Hepatocyte (in vitro differentiated cells): ENCODE data around the gene KIN. TPM values are rescaled to one million over a fixed set of nuclear protein-coding genes. Genes with fewer than 3 reads are reported as not detected.

ENCODE experiments used
- DNase-seq: peaks from one replicate; pipeline ENCODE4 v3.0.0-alpha.2; 2016; ENCODE audit warnings: low spot score
- H2AFZ ChIP-seq: fragments of 200-600 bp; sonication (generic); 2 replicates; pipeline ENCODE4 v1.6.0; 2016; ENCODE audit warnings: antibody characterized with exemption, mild to moderate bottlenecking
- H3K27ac ChIP-seq: fragments of 200-600 bp; sonication (generic); 2 replicates; pipeline ENCODE4 v1.5.1; 2016; ENCODE audit warnings: mild to moderate bottlenecking
- H3K27me3 ChIP-seq: fragments of 200-600 bp; sonication (generic); 2 replicates; pipeline ENCODE4 v1.6.1; 2016
- H3K36me3 ChIP-seq: fragments of 200-600 bp; sonication (generic); replicated peaks from 2 replicates; pipeline ENCODE4 v1.5.1; 2016; ENCODE audit warnings: low read depth; ENCODE audit not compliant: insufficient read depth
- H3K4me1 ChIP-seq: fragments of 200-600 bp; sonication (generic); 2 replicates; pipeline ENCODE4 v1.5.1; 2016; ENCODE audit warnings: mild to moderate bottlenecking, moderate library complexity; ENCODE audit not compliant: insufficient read depth
- H3K4me2 ChIP-seq: fragments of 200-600 bp; sonication (generic); 2 replicates; pipeline ENCODE4 v1.6.0; 2016
- H3K4me3 ChIP-seq: fragments of 200-600 bp; sonication (generic); 2 replicates; pipeline ENCODE4 v1.5.1; 2016; ENCODE audit warnings: mild to moderate bottlenecking
- H3K79me2 ChIP-seq: fragments of 200-600 bp; sonication (generic); 2 replicates; pipeline ENCODE4 v1.6.0; 2017; ENCODE audit warnings: mild to moderate bottlenecking
- H3K9me2 ChIP-seq: fragments of 200-600 bp; sonication (generic); replicated peaks from 2 replicates; pipeline ENCODE4 v1.6.0; 2017; ENCODE audit warnings: mild to moderate bottlenecking; ENCODE audit not compliant: insufficient read depth
- H3K9me3 ChIP-seq: fragments of 200-600 bp; sonication (generic); 2 replicates; pipeline ENCODE4 v1.5.1; 2016; ENCODE audit warnings: low read depth, mild to moderate bottlenecking
- H4K20me1 ChIP-seq: fragments of 200-600 bp; sonication (generic); 2 replicates; pipeline ENCODE4 v1.6.0; 2016; ENCODE audit warnings: mild to moderate bottlenecking; ENCODE audit not compliant: insufficient read depth, poor library complexity, severe bottlenecking
- CTCF ChIP-seq: fragments of 200-600 bp; sonication (generic); IDR thresholded peaks from 2 replicates; pipeline ENCODE4 v1.5.1; 2016; ENCODE audit warnings: antibody characterized with exemption, mild to moderate bottlenecking; ENCODE audit not compliant: poor library complexity
- EZH2 ChIP-seq: fragments of 200-600 bp; sonication (generic); IDR thresholded peaks from 2 replicates; pipeline ENCODE4 v1.6.1; 2016; ENCODE audit warnings: antibody characterized with exemption, mild to moderate bottlenecking, borderline replicate concordance
- EZH2phosphoT487 ChIP-seq: fragments of 200-600 bp; sonication (generic); IDR thresholded peaks from one replicate; pipeline ENCODE4 v1.6.1; 2018; ENCODE audit warnings: antibody characterized with exemption, mild to moderate bottlenecking, low read depth, moderate library complexity; ENCODE audit not compliant: unreplicated experiment, severe bottlenecking
- WGBS: methylation state at CpG from one replicate; pipeline ENCODE4 v1.1.6; 2016; ENCODE audit warnings: low lambda C conversion rate; ENCODE audit errors: missing lambda C conversion rate; 5-methylcytosine and 5-hydroxymethylcytosine counted together
- polyA plus RNA-seq: library from polyadenylated mRNA; unstranded; fragments of >200 nt; fragmentation: Nextera tagmentation; extraction: Ambion mirVana; gene quantifications from 2 replicates; pipeline ENCODE4 v1.2.1, GENCODE V29; 2016
- total RNA-seq: library from RNA; depleted of rRNA; stranded (reverse); fragments of >200 nt; gene quantifications from 2 replicates; pipeline ENCODE4 v1.2.3, GENCODE V29; 2014

The KIN gene
- total and polyA plus RNA-seq, 2 experiments from 2014 or later = 10.6 to 11.4 TPM

- DNase-seq = no peak
- no peaks in the 10 kb centered on the region for H4K20me1 ChIP-seq
- H3K4me1 ChIP-seq = no peaks in the 10 kb centered on the region
- H3K9me2 ChIP-seq = no peaks in the 10 kb centered on the region
- H3K9me3 ChIP-seq = no peaks in the 10 kb centered on the region
- no peak overlapping the region for H3K27ac ChIP-seq
- no peaks in the 10 kb centered on the region for H3K79me2 ChIP-seq
- TF ChIP-seq EZH2phosphoT487 (no peak), CTCF (no peak), EZH2 (no peak)
- no peak overlapping the region for H3K4me3 ChIP-seq
- H3K36me3 ChIP-seq = no peaks in the 10 kb centered on the region
- H3K4me2 ChIP-seq = no peak overlapping the region
- H2AFZ ChIP-seq = no peak overlapping the region
- WGBS = 97% methylated on average over 8 of the region's 8 CpGs
- no peaks in the 10 kb centered on the region for H3K27me3 ChIP-seq
Measured at GRCh38 chr10:7744307-7744706, 43.5 kb downstream of the KIN start.

- Histone ChIP-seq H2AFZ (no peak overlapping the region), H3K4me2 (no peak overlapping the region), H3K4me1 (no peaks in the 10 kb centered on the region), H3K9me2 (no peaks in the 10 kb centered on the region), H4K20me1 (no peaks in the 10 kb centered on the region), H3K27ac (no peak overlapping the region), H3K79me2 (no peaks in the 10 kb centered on the region), H3K9me3 (no peaks in the 10 kb centered on the region), H3K4me3 (no peak overlapping the region), H3K27me3 (no peaks in the 10 kb centered on the region), H3K36me3 (no peaks in the 10 kb centered on the region)
- DNase-seq = no peak
- TF ChIP-seq EZH2 (no peak), EZH2phosphoT487 (no peak), CTCF (no peak)
- 82% methylated on average over 20 of the region's 20 CpGs for WGBS
Measured at GRCh38 chr10:7738536-7739407, 49.0 kb downstream of the KIN start.

- no peaks in the 10 kb centered on the region for H3K36me3 ChIP-seq
Measured at GRCh38 chr10:7734821-7735220, 53.0 kb downstream of the KIN start.

More at GRCh38 chr10:7734821-7735220, 53.0 kb downstream of the KIN start:
- Histone ChIP-seq H3K27ac (no peak overlapping the region), H3K9me3 (no peaks in the 10 kb centered on the region), H3K9me2 (no peaks in the 10 kb centered on the region), H3K27me3 (no peaks in the 10 kb centered on the region), H2AFZ (no peak overlapping the region), H4K20me1 (no peaks in the 10 kb centered on the region), H3K79me2 (no peaks in the 10 kb centered on the region), H3K4me2 (no peak overlapping the region), H3K4me1 (no peaks in the 10 kb centered on the region), H3K4me3 (no peak overlapping the region)
- TF ChIP-seq CTCF (no peak), EZH2 (no peak), EZH2phosphoT487 (no peak)
- no peak for DNase-seq
- WGBS = 91% methylated on average over 13 of the region's 13 CpGs
